C4-2B (cell line): ENCODE measurements around the gene PDSS2.

Experiments used
- CTCF ChIP-seq: fragments of 450-650 bp; conservative IDR thresholded peaks from 2 replicates; pipeline ENCODE4 v1.5.1; 2017; ENCODE audit warnings: mild to moderate bottlenecking
- ZFX ChIP-seq: fragments of 450-650 bp; IDR thresholded peaks from 2 replicates; pipeline ENCODE4 v1.6.1; 2017

- TF ChIP-seq CTCF, result peak; percentile 66
- TF ChIP-seq ZFX, result peak; percentile 62
Observed at GRCh38 chr6:107459283-107460082, at the start of gene PDSS2.
